Measurements from ENCODE around the gene FOXO3B. TPM values are rescaled to one million over a fixed set of nuclear protein-coding genes. Genes with fewer than 3 reads are reported as not detected.
"Not testable (repeated sequence)": the region's sequence is repeated elsewhere in the genome, so short reads cannot be mapped to it uniquely, and the experiment has no call there.

Gene FOXO3B
- total and polyA plus RNA-seq, 2 donors (not counting 3 experiments of a cell fraction or from before 2014, with no cell fraction given): 7.2 to 9.1 TPM

DNA sequence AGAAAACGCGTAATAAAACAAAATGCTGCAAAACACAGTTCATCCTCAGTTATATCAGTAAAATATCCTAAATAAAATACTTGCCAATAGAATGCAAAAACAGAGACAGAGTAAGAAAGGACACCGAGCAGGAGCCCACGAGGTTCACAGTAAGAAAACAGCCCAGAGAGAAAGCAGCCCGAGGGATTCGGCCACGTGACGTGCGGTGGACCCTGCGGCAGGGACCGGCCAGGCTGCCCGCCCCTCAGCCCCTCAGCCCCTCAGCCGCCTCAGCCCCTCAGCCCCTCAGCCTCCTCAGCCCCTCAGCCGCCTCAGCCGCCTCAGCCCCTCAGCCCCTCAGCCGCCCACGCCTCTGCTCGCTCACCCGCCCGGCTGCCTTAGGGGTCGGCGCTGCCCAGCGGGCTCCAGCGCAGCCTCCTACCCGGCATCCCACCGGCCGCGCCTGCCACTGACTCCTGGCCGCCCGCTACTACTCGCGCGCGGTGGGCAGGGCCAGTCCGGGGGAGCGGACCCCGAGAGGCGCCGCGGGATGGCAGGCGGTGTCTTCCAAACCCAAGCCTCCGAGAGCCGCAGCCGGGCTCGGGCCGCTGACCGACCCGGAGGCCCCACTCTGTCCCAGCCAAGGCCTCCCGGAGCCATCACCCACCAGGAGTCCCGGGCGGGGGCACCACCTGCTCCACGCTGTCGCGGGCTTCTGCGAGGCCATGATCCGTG is 47.4 kb downstream of the FOXO3B start:
- H3K79me2 ChIP-seq (ENCODE audit: control insufficient read depth, insufficient read depth, low read length); H3K9me1 ChIP-seq (replicated peaks; ENCODE audit: control insufficient read depth, extremely low read depth, insufficient read depth, low read length); H3K4me1 ChIP-seq (ENCODE audit: control insufficient read depth, extremely low read depth, insufficient read depth, low read length); H3K27me3 ChIP-seq (ENCODE audit: control insufficient read depth in 2 of 2, insufficient read depth in 2 of 2, low read length in 2 of 2); H3K9me3 ChIP-seq (replicated peaks; ENCODE audit: control insufficient read depth, insufficient read depth, low read length); H3K36me3 ChIP-seq (ENCODE audit: control insufficient read depth in 2 of 2, extremely low read depth in 1 of 2, insufficient read depth in 2 of 2, low read length in 2 of 2); dilution Hi-C loops (cut with MboI; ENCODE audit: extremely low pct_ligation_motif_present, low sequenced_read_pairs); H3K9ac ChIP-seq (replicated peaks; ENCODE audit: extremely low read depth, insufficient read depth, low read length); CTCF ChIA-PET; H3K27ac ChIP-seq (ENCODE audit: insufficient read depth, low read depth, low read length); BruUV-seq (replicated peaks); DNase-seq (ENCODE audit: low read depth, low spot score); H4K20me1 ChIP-seq (replicated peaks; ENCODE audit: control insufficient read depth, extremely low read depth, insufficient read depth, low read length); POLR2A ChIA-PET; FAIRE-seq; intact Hi-C loops (cut with micrococcal nuclease): not testable (repeated sequence)
- Histone ChIP-seq H2AFZ (ENCODE audit: low read depth, low read length) (peak overlapping the region; percentile 29), H3K4me3 (replicated peaks in 1 of 3; ENCODE audit: insufficient read depth in 1 of 3, low read depth in 1 of 3, low read length in 3 of 3) (peak overlapping the region in 1 of 3 experiments; percentile 29), H3K4me2 (ENCODE audit: insufficient read depth, low read length) (peak overlapping the region; percentile 62)
- peak; percentile 51 for TF ChIP-seq EZH2 (IDR thresholded peaks at IDR 0.05; ENCODE audit: borderline replicate concordance, low read depth, low read length, severe bottlenecking)

Small RNA genes within 50 kb of the gene (small RNA-seq; reads per million reads assigned to genes)
- not detected for gene AC026271.2 (ENCODE audit: insufficient read depth, insufficient read length, low read depth, low replicate concordance)
- gene AC026271.4 (ENCODE audit: insufficient read depth, insufficient read length, low read depth, low replicate concordance): not detected

Other genes starting within 250 kb of the FOXO3B start
- not detected in 2 replicates for gene LGALS9C, start 205.5 kb downstream of the FOXO3B start, total RNA-seq
- gene LGALS9C, start 205.5 kb downstream of the FOXO3B start, polyA plus RNA-seq: 0.08 TPM in 1 of 2 replicates, not detected in the other
- gene TBC1D28, start 37.9 kb downstream of the FOXO3B start, total RNA-seq: not detected in 2 replicates
- gene TBC1D28, start 37.9 kb downstream of the FOXO3B start, polyA plus RNA-seq: not detected in 2 replicates
- gene FBXW10, start 61.7 kb upstream of the FOXO3B start, total RNA-seq: not detected in 2 replicates
- gene FBXW10, start 61.7 kb upstream of the FOXO3B start, polyA plus RNA-seq: not detected in 2 replicates
- 29.6 and 34.4 TPM in 2 replicates for gene TVP23B, start 98.9 kb upstream of the FOXO3B start, total RNA-seq
- gene TVP23B, start 98.9 kb upstream of the FOXO3B start, polyA plus RNA-seq: 11.4 and 16.8 TPM in 2 replicates
- 34.6 and 38.5 TPM in 2 replicates for gene PRPSAP2, start 175.8 kb upstream of the FOXO3B start, total RNA-seq
- gene PRPSAP2, start 175.8 kb upstream of the FOXO3B start, polyA plus RNA-seq: 12.8 and 22.2 TPM in 2 replicates

All from endothelial cell of umbilical vein (primary cell).